ENCODE results near the gene CAMSAP3. TPM values are rescaled to one million over a fixed set of nuclear protein-coding genes. Genes with fewer than 3 reads are reported as not detected.

The CAMSAP3 gene, protein sequence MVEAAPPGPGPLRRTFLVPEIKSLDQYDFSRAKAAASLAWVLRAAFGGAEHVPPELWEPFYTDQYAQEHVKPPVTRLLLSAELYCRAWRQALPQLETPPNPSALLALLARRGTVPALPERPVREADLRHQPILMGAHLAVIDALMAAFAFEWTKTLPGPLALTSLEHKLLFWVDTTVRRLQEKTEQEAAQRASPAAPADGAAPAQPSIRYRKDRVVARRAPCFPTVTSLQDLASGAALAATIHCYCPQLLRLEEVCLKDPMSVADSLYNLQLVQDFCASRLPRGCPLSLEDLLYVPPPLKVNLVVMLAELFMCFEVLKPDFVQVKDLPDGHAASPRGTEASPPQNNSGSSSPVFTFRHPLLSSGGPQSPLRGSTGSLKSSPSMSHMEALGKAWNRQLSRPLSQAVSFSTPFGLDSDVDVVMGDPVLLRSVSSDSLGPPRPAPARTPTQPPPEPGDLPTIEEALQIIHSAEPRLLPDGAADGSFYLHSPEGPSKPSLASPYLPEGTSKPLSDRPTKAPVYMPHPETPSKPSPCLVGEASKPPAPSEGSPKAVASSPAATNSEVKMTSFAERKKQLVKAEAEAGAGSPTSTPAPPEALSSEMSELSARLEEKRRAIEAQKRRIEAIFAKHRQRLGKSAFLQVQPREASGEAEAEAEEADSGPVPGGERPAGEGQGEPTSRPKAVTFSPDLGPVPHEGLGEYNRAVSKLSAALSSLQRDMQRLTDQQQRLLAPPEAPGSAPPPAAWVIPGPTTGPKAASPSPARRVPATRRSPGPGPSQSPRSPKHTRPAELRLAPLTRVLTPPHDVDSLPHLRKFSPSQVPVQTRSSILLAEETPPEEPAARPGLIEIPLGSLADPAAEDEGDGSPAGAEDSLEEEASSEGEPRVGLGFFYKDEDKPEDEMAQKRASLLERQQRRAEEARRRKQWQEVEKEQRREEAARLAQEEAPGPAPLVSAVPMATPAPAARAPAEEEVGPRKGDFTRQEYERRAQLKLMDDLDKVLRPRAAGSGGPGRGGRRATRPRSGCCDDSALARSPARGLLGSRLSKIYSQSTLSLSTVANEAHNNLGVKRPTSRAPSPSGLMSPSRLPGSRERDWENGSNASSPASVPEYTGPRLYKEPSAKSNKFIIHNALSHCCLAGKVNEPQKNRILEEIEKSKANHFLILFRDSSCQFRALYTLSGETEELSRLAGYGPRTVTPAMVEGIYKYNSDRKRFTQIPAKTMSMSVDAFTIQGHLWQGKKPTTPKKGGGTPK
- 10 to 100 TPM; 12.3 to 15.4 (median 12.5) TPM for polyA plus RNA-seq (ENCODE audit: insufficient read length in 3 of 3)

- DNase-seq (ENCODE audit: low read depth in 3 of 3, low spot score in 2 of 3) = peak; percentile 23 to 35 (median 31)
Observed at GRCh38 chr19:7595466-7596133, at the start of gene CAMSAP3. CAMSAP3 (plus strand) TSS chr19:7595863; CDS start chr19:7596003, 140 bp downstream.

DNA sequence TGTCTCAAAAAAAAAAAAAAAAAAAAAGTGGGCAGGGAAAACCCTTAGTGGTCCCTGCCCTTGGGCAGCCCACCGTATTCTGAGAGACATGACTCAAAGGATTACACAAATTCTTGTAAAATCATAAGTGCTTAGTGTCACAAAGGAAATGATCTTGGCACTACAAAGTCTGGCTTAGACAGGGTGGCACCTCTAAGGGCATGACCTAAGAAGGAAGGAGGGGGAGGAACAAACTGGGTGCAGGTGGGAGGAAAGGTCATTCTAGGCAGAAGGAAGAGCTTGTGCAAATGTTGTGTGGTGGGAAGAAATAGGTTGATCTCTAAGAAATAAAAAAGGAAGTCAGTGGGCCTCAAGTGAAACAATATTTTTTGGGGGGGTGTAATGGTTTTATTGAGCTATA, 49.8 kb upstream of the CAMSAP3 start:
- no peak for DNase-seq (ENCODE audit: low read depth in 3 of 3, low spot score in 2 of 3)

DNA sequence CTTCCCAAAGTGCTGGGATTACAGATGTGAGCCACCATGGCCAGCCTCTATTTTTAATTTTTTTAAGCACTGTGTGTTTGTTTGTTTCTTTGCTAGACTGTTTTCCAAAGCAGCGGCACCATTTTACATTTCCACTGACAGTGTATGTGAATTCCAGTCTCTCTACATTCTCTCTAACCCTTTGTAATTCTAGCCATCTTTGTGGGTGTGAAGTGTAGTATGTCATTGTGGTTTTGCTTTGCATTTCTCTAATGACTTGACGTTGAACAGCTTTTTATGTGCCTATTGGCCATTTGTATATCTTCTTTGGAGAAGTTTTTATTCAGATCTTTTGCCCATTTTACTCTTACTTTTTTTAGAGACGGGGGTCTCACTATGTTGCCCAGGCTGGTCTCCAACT, 48.5 kb upstream of the CAMSAP3 start:
- no peak for DNase-seq (ENCODE audit: low read depth in 3 of 3, low spot score in 2 of 3)

- no peak for DNase-seq (ENCODE audit: low read depth in 3 of 3, low spot score in 2 of 3)
Observed at GRCh38 chr19:7549429-7550148, 46.1 kb upstream of the CAMSAP3 start.

DNA sequence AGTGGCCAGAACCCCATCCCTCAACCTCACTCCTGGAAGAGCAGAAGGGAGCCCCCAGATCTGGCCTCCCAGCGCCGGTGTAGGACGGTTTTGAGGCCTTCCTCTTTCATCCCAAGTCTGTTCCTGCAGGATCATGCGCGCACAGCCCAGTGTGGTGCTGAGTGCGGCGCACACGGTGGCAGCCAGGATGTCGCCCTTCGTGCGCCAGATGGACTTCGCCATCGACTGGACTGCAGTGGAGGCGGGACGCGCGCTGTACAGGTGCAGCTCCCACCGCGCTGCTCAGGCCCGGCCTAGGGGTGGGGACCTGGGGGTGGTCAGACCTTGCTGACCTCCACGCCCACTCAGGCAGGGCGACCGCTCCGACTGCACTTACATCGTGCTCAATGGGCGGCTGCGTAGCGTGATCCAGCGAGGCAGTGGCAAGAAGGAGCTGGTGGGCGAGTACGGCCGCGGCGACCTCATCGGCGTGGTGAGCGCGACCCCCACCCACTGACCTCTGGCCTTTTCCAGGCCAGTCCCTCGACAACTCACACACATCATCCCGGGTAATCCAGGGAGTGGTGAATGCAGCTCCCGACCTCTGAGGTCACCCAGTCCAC, 45.4 kb upstream of the CAMSAP3 start:
- DNase-seq (ENCODE audit: low read depth in 3 of 3, low spot score in 2 of 3) = no peak

DNA sequence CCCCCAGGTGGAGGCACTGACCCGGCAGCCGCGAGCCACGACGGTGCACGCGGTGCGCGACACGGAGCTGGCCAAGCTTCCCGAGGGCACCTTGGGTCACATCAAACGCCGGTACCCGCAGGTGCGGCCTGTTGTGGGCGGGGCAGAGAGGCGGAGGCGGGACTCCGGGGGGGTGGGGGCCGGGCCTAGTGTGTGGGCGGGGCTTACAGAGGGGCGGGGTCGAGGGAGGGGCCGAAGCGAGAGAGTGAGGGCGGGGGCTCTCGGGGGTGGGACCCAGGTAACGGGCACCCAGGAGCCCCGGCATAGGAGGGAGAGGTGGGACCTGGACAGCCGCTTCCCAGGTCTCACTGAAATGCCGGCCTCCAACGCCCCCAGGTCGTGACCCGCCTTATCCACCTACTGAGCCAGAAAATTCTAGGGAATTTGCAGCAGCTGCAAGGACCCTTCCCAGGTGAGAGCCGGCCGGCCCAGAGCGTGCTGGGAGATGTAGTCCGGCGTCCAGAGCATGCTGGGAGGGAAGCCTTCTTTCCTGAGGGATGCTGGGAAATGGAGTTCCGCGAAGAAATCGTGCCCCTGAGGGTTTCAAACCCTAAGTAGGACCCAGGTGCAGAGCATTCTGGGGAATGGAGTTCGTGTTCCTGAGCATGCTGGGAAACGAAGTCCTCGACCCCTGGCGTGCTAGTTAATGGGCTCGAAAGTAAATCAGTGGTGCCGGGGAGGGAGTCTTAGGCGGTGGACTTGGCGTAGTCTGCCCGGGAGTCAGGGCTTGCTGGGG, 44.5 kb upstream of the CAMSAP3 start:
- peak; percentile 80 to 91 (median 86) for DNase-seq (ENCODE audit: low read depth in 3 of 3, low spot score in 2 of 3)

DNA sequence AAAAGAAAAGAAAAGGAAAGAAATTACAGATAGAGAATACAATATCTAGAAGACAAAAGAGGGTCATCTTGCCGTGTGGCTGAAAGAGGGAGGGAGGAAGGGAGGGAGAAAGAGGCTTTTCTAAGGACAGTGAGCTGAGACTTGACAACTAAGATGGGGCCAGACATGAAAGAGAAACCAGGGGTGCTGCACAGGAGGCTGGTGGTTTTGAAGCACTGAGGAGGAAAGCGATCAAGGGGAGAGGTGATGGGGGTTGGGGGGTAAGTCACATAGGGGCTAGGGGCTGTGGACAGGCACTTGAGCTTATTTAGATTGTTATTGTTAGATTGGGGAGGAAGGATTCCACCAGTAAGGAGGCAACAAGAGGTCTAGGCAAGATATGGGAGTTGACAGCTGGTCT, 42.9 kb upstream of the CAMSAP3 start:
- DNase-seq (ENCODE audit: low read depth in 3 of 3, low spot score in 2 of 3) = no peak

DNA sequence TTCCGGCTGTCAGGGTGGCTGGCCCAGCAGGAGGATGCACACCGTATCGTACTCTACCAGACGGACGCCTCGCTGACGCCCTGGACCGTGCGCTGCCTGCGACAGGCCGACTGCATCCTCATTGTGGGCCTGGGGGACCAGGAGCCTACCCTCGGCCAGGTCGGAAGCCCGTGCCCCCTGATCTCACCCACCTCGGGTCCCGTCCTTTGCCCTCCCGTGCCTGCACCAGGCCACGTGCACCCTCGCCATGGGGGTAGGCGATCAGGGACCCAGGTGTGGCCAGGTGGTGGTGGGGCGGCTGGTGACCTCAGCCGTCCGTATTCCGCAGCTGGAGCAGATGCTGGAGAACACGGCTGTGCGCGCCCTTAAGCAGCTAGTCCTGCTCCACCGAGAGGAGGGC, 41.1 kb upstream of the CAMSAP3 start:
- DNase-seq (ENCODE audit: low read depth in 3 of 3, low spot score in 2 of 3) = no peak

GRCh38 chr19:7554990-7555864, 40.4 kb upstream of the CAMSAP3 start:
- no peak for DNase-seq (ENCODE audit: low read depth in 3 of 3, low spot score in 2 of 3)

GRCh38 chr19:7556696-7557315, 38.9 kb upstream of the CAMSAP3 start:
- DNase-seq (ENCODE audit: low read depth in 3 of 3, low spot score in 2 of 3) = no peak

GRCh38 chr19:7558667-7559066, 37.0 kb upstream of the CAMSAP3 start:
- DNase-seq (ENCODE audit: low read depth in 3 of 3, low spot score in 2 of 3) = no peak

DNA sequence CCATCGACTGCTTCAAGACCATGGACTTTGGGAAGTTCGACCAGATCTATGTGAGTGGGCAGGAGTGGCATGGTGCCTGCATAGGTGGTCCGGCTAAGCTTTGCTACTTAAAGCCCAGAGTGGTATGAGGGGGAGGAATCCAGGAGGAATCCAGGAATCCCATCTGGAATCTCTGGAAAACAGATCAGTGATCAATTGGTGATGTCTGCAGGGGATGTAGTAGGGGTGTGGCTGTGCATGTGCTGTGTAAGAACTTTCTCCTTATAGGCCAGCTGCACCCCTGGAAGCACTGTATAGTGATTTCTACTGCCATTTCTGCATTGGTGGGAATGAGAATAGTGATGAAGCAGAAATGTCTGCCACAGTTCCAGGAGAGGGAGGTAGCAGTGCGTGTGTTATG, 36.6 kb upstream of the CAMSAP3 start:
- no peak for DNase-seq (ENCODE audit: low read depth in 3 of 3, low spot score in 2 of 3)

DNA sequence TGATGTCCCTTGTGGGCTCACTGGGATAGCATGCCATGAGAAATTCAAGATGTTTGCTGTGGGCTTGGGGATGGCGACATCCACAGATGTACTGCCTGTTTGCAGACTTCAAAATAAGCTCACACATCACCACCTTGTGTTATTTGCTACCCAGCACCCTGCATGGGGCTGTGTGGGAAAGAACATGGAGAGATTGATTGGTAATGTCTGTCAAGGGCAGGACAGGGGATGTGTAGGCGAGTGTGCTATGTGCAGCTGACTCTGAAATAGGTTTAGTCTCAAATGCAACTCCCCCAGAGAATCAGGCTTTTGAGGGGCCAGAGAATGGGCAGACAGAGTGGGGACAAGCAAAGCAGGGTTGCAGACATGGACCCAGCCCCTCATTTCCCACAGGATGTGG, 35.4 kb upstream of the CAMSAP3 start:
- DNase-seq (ENCODE audit: low read depth in 3 of 3, low spot score in 2 of 3) = no peak

DNA sequence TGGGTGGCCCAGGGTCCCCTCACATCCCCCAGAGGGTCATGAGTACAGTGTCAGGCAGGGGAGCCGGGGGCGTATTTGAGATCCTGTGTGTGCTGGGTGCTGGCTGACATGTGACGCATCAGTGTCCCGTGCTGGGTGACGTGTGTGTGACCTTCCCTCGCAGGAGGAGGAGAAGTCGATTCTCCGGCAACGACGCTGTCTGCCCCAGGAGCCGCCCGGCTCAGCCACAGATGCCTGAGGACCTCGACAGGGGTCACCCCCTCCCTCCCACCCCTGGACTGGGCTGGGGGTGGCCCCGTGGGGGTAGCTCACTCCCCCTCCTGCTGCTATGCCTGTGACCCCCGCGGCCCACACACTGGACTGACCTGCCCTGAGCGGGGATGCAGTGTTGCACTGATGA, 34.3 kb upstream of the CAMSAP3 start:
- no peak for DNase-seq (ENCODE audit: low read depth in 3 of 3, low spot score in 2 of 3)

GRCh38 chr19:7562646-7563393, 32.8 kb upstream of the CAMSAP3 start:
- DNase-seq (ENCODE audit: low read depth in 3 of 3, low spot score in 2 of 3) = no peak

DNA sequence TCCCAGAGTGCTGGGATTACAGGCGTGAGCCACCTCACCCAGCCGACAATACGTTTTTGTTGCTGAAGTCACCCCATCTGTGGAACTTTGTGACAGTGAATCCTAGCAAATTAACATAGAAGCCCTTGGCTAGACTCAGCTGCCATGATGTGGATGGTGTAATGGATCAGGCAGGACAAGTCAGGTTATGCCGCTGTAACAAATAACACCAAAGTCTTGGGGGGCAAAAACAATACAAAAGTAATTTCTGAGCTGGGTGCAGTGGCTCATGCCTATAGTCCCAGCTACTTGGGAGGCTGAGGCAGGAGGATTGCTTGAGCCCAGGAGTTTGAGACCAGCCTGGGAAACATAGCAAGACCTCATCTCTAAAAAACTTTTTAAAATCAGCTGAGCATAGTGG, 30.8 kb upstream of the CAMSAP3 start:
- DNase-seq (ENCODE audit: low read depth in 3 of 3, low spot score in 2 of 3) = no peak

Measured in right renal cortex interstitium (tissue), 3 donors.